Kidney capillary endothelial cell (primary cell): ENCODE data around the gene MAP4K2.

Source experiments
- DNase-seq: peaks from one replicate; pipeline ENCODE4 v3.0.0-alpha.2; 2018; ENCODE audit warnings: low spot score

Gene MAP4K2

GRCh38 chr11:64790205-64791095 lies 12.6 kb downstream of the MAP4K2 start:
- no peak for DNase-seq

GRCh38 chr11:64789331-64790204 lies 13.4 kb downstream of the MAP4K2 start:
- no peak for DNase-seq

DNA sequence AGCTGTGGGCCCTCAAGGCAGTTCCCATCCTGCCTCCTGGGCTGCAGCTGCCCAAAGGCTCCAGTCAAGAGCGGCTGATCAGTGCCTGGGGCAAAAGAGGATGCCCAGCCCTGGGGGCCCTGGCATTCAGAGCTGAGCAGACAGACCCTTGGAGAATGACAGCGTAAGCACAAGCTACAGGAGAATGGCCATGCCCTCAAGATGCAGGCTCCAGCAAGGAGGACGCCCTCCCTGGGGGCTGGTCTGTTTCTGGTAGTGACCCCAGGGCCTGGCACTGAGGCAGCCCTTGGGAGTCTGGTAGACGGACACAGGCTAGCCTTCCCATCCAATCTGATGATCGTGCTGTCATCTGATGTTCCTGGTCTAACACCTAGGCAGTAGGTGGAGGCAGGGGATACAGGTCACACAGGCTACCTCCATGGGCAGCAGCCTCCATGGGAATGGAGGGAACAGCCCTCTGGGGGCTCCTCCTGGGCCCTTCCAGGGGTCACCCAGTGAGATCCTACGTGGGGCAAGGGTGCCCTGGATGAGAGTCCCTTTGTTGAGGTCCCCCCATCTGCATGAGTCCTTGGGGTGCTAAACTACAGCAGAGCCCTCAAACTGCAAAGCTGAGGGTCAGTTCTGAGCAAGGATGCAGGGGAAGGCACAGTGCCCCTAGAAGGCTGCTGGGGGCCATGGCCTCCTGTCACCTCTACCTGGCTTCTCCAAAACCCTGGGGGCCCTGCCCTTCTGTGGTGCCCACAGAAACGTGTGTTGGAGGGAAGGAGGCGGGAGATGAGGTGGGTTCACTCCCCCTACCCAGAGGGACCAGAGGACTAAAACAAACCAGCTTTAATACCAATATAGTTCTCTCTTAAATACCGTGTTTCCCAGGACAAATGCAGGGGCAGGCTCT lies 14.4 kb downstream of the MAP4K2 start:
- no peak for DNase-seq

DNA sequence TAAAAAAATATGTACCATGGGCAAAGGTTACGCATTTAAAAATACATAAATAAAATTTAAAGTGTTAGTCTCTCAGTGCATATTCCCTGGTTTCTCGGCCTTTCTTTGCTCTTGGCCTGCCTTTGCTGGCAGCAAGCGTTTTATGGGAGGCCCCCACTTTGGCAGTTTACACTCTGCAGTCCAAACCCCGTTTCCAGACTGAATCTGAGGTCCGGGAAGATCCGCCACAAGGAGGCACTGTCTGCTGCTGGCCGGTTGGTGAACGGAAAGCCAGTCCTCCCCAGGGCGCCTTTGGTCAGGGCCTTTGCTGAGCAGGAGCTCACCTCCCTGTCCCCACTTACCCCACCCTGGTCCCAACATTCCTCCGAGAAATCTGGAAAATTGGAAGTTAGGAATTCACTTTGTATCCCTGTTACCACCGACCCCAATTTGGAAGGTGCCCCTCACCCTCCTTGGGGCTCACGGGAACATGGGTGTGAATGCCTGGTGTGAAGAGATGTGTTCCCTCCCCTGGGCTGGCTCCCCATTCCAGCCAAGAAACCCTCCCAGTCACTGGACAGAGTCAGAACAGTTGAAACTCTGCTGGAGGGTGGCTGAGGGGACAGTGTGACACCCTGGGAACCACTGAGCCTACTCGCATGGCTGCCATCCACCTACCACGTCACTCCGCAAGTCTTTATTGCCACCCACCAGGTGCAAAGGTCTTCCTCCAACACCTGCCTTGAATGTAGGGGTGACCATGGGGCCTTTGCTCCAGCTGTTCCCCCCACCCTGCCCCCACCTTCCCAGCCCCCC lies 15.3 kb downstream of the MAP4K2 start:
- peak; percentile 51 for DNase-seq

DNA sequence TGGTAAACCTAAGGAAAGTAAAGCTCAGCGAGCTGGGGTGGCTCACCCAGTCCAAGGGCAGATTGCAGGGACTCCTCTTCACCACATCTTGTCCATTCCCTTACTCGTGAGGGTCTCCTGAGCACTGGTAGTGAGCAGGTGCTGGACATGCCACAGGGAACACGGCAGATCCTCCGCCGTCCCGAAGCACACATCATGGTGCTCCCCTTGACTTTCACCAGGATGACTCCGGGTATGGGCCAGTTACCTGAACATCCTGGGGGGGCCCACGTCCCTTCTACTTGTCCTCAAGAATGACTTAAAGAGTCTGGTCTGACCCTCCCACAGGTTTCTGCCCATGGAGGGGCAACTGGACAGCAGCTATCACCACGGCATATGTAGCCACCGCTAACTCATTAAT lies 16.7 kb downstream of the MAP4K2 start:
- DNase-seq, result no peak

- no peak for DNase-seq
Observed at GRCh38 chr11:64784813-64785581, 18.0 kb downstream of the MAP4K2 start.

- peak; percentile 100 for DNase-seq
Observed at GRCh38 chr11:64778473-64779298, 24.3 kb downstream of the MAP4K2 start, which contains the start of gene SF1. Gene SF1 (minus strand): TSS chr11:64778542. CDS start chr11:64778392, 150 bp downstream.

GRCh38 chr11:64778223-64778472 lies 24.9 kb downstream of the MAP4K2 start:
- no peak for DNase-seq

GRCh38 chr11:64777449-64778222 lies 25.4 kb downstream of the MAP4K2 start:
- DNase-seq, result peak; percentile 69

DNA sequence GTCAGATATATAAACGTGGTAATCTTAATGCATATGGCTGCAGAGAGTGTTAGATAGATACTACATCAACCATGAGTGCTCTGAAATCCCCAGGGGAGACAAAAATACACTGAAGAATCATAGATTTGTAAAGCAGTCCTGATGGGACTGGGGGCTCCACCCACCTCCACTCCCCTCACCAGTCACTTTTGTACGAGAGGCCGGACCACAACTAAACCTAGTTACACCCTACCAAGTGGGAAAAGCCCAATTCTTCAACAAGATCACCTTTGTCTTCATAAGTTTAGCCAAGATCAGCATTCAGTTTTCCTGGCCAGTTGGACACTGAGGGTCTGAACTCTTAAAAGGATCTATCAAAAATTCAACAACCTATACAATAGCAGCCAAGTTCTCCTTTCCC lies 26.1 kb downstream of the MAP4K2 start:
- no peak for DNase-seq

DNA sequence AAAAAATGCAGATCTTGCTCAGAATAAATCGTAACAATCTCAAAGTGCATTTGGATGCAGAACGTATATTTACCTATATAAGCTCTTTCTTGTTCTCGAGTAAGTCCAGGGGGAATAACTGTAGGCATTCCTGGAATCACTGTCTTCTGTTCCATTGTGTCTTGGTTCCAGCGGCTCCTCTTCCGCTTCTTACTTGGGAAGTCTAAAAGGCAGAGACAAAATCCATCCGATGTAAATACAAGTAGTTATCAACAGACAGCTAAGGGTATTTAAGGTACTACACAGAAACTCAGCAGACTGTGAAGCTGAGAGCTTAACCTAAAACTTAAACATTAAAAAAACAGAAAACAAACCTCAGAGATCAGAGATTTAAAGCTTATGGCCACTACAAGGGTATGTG lies 26.6 kb downstream of the MAP4K2 start:
- DNase-seq, result no peak

DNA sequence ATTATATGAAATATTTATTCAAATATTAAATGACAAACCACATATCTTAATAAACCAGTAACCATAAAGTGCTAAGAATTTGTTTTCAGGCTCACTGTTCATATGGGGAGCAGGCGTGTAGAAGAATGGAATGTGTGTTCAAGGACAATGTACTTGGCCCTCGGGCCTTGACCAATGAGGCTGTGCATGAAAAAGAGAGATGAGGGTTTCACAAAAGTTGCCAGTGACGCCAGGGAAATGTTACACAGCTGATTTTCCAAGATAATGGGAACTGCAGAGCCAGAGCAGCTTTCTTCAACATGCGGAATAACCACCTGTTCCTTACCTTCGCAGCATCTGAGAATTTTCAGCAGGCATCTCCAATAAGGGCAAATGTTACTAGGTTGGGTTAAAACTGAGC lies 28.9 kb downstream of the MAP4K2 start:
- no peak for DNase-seq

DNA sequence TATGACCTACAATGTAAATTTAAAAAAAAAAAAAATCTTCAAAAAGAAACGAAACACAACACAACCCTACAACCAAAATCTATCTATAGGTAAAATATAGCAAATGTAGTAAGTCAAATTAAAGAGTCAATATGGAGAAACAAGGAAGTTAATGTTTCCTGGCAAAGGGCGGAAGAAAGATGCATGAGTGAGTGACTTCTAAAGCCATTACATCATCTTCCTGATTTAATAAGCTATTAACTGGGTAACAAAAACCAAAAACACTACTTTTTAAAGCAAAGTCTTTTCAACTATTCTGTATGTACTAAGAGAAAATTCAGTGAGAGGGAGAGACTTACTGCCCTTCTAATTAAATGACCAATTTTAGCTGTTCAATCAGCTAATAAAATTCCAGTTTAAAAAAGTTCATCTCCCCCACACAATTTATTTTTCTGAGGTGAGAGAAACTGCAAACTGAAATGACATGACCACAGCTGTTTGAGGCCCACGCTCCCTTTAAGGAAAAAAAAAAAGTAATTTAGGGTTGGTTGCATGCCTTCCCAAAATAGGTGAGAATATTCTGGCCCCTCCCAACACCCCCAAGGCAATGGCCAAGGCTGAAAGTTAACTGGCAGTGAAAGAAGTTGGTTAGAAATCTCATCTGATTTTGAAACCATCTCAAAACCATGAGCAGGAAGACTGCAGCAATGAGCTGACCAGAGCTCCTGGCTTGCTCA lies 30.6 kb downstream of the MAP4K2 start:
- DNase-seq, result no peak

GRCh38 chr11:64771861-64772260 lies 31.2 kb downstream of the MAP4K2 start:
- no peak for DNase-seq

GRCh38 chr11:64770120-64770519 lies 32.9 kb downstream of the MAP4K2 start:
- DNase-seq, result no peak

- DNase-seq, result no peak
Observed at GRCh38 chr11:64769283-64769682, 33.7 kb downstream of the MAP4K2 start.

DNA sequence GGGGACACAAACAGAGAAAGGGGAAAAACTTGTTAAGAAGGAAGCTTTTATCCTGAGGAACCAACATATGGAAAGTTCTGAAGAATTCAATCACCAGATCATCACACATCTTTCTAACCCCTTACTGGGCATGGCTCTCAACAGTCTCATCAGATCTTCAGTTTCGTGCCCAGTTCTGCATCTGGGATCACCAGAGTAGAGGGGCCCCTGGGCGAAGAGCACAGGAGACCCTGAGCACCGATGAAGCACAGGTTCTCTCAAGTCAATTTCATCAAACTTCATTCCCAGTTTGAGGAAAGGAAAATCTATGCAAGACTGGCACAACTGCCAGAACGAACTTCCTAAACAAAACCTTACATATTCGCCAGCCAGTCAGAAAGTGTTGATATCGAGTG lies 34.7 kb downstream of the MAP4K2 start:
- DNase-seq, result no peak
